AG04449 (cell line): ENCODE results near the gene OXER1.

Source experiments
- CTCF ChIA-PET: fragments of 350-600 bp; formaldehyde crosslinking; extraction: SDS; loops from one replicate; lab custom pipeline; 2021; ENCODE audit warnings: antibody characterized with exemption; lab: Yijun Ruan, JAX
- POLR2A ChIA-PET: fragments of 400-600, 350-600 bp; formaldehyde crosslinking; extraction: SDS; loops from one replicate; lab custom pipeline; 2020; ENCODE audit warnings: antibody characterized with exemption, inconsistent platforms; lab: Yijun Ruan, JAX
- DNase-seq: peaks from one replicate; pipeline ENCODE4 v3.0.0-alpha.2; 2010; ENCODE audit warnings: low read depth, low spot score
- H3K4me3 ChIP-seq: 2 replicates; pipeline ENCODE4 v1.5.1; 2011; ENCODE audit warnings: low read depth, mild to moderate bottlenecking, control low read depth, low read length
- TF ChIP-seq, protein P1 (sequence below): IDR thresholded peaks from one replicate; pipeline ENCODE4 v1.5.1; 2011; ENCODE audit warnings: mild to moderate bottlenecking, moderate library complexity, low read length, control low read depth, inconsistent platforms; ENCODE audit not compliant: insufficient read depth; ENCODE audit errors: missing control alignments

OXER1 gene

GRCh38 chr2:42752816-42753813 is 10.8 kb downstream of the OXER1 start:
- TF ChIP-seq, protein P1, sequence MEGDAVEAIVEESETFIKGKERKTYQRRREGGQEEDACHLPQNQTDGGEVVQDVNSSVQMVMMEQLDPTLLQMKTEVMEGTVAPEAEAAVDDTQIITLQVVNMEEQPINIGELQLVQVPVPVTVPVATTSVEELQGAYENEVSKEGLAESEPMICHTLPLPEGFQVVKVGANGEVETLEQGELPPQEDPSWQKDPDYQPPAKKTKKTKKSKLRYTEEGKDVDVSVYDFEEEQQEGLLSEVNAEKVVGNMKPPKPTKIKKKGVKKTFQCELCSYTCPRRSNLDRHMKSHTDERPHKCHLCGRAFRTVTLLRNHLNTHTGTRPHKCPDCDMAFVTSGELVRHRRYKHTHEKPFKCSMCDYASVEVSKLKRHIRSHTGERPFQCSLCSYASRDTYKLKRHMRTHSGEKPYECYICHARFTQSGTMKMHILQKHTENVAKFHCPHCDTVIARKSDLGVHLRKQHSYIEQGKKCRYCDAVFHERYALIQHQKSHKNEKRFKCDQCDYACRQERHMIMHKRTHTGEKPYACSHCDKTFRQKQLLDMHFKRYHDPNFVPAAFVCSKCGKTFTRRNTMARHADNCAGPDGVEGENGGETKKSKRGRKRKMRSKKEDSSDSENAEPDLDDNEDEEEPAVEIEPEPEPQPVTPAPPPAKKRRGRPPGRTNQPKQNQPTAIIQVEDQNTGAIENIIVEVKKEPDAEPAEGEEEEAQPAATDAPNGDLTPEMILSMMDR: no peak
- H3K4me3 ChIP-seq: no peak overlapping the region
- no peak for DNase-seq
- POLR2A ChIA-PET: no interaction called here
- CTCF ChIA-PET: interaction anchor here (1.2 to 1.3 kb wide), 2 partner anchors 10 to 39 kb away, joined by 3 to 6 read pairs; partner anchors contain the start of gene HAAO

- DNase-seq: no peak
- ChIA-PET CTCF (interaction anchor here (1.2 to 1.3 kb wide), 2 partner anchors 10 to 40 kb away, joined by 3 to 6 read pairs; partner anchors contain the start of gene HAAO), POLR2A (no interaction called here)
- TF ChIP-seq, protein P1: no peak
- H3K4me3 ChIP-seq: no peak overlapping the region
Measured at GRCh38 chr2:42752314-42752713, 11.6 kb downstream of the OXER1 start.

GRCh38 chr2:42748840-42749239 is 15.1 kb downstream of the OXER1 start:
- H3K4me3 ChIP-seq: no peak overlapping the region
- ChIA-PET CTCF (interaction anchor here (0.9 kb wide), 1 partner anchor 85 kb away, joined by 4 read pairs; no protein-coding TSS in a partner anchor), POLR2A (no interaction called here)
- DNase-seq: no peak
- TF ChIP-seq, protein P1: no peak

DNA sequence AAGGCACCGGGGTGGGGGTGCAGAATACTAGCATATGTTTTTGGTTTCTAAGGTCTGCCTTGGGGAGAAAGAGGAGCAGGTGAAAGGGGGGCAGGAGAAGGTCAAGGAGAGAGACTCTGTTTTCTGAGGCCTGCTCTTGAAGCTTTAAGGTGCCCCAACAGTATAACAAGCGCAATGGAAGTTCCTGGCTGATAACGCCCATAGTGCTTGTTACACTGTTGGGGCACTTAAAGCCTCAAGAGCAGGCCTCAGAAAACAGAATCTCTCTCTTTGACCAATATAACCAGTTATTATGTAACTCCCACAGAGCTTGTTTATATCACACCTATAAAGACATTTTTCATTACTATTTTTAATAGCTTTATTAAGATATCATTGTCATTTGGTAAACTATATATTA is 16.5 kb downstream of the OXER1 start:
- TF ChIP-seq, protein P1: no peak
- POLR2A ChIA-PET: no interaction called here
- CTCF ChIA-PET: interaction anchor here (0.9 kb wide), 1 partner anchor 28 kb away, joined by 3 read pairs; no protein-coding TSS in a partner anchor
- H3K4me3 ChIP-seq: no peak overlapping the region
- DNase-seq: no peak

DNA sequence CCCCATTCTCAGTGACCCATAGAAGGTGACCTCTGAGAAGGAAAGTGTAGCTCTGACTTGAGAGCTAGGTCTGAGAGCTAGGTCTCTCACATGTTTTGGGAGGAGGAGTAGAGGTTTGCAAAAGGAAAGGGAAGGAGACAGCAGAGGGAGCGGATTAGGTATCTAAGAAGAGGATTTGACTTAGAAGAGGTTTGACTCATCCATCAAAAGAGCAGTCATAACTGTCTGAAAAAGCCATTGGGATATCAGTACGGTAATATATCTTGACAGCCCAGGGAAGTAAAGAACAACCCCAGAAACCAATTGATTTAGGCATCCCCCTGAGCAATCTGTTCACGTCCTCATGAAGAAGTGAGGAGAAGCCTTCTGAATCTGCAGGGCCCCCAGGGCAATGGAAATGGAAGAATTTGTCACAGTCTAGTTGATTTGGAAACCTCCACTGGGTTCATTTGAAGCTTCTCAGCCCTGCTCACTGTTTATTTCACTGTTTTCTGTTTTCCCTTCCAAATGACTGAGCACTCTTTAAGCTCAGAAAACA is 19.3 kb downstream of the OXER1 start:
- POLR2A ChIA-PET: no interaction called here

More for the DNA sequence above, 19.3 kb downstream of the OXER1 start:
- CTCF ChIA-PET: no interaction called here
- H3K4me3 ChIP-seq: no peak overlapping the region
- TF ChIP-seq, protein P1: no peak
- no peak for DNase-seq
